Neuron (in vitro differentiated cells): Measurements from ENCODE around the gene INF2.
"Not testable (repeated sequence)": the region's sequence is repeated elsewhere in the genome, so short reads cannot be mapped to it uniquely, and the experiment has no call there.

Source experiments
- H2AFZ ChIP-seq: one replicate; pipeline ENCODE4 v1.6.1; 2013; ENCODE audit warnings: low read depth, mild to moderate bottlenecking, inconsistent platforms, low read length, moderate library complexity
- H3K27me3 ChIP-seq: one replicate; pipeline ENCODE4 v1.6.1; 2013; ENCODE audit warnings: low read length; ENCODE audit not compliant: insufficient read depth
- H3K36me3 ChIP-seq: one replicate; pipeline ENCODE4 v1.6.1; 2013; ENCODE audit warnings: low read length; ENCODE audit not compliant: insufficient read depth
- H3K4me1 ChIP-seq: one replicate; pipeline ENCODE4 v1.6.1; 2013; ENCODE audit warnings: low read length; ENCODE audit not compliant: insufficient read depth
- H3K4me3 ChIP-seq: 2 replicates; pipeline ENCODE4 v1.5.1; 2013; ENCODE audit warnings: mild to moderate bottlenecking, low read length, moderate library complexity
- H3K9me3 ChIP-seq: one replicate; pipeline ENCODE4 v1.6.1; 2013; ENCODE audit warnings: low read length

INF2 gene

GRCh38 chr14:104661086-104661485 lies 28.3 kb upstream of the INF2 start:
- H3K4me1 ChIP-seq: peaks cover 11% of the 10 kb centered on the region
- H3K36me3 ChIP-seq: no peaks in the 10 kb centered on the region
- H2AFZ ChIP-seq: no peak overlapping the region
- no peaks in the 10 kb centered on the region for H3K27me3 ChIP-seq
- no peak overlapping the region for H3K4me3 ChIP-seq
- peaks cover 3% of the 10 kb centered on the region for H3K9me3 ChIP-seq

- not testable (repeated sequence) for H3K27me3 ChIP-seq, H3K4me3 ChIP-seq, H3K9me3 ChIP-seq, H2AFZ ChIP-seq, H3K36me3 ChIP-seq
- H3K4me1 ChIP-seq: peaks cover 15% of the 10 kb centered on the region
Observed at GRCh38 chr14:104661528-104662157, 27.8 kb upstream of the INF2 start.

DNA sequence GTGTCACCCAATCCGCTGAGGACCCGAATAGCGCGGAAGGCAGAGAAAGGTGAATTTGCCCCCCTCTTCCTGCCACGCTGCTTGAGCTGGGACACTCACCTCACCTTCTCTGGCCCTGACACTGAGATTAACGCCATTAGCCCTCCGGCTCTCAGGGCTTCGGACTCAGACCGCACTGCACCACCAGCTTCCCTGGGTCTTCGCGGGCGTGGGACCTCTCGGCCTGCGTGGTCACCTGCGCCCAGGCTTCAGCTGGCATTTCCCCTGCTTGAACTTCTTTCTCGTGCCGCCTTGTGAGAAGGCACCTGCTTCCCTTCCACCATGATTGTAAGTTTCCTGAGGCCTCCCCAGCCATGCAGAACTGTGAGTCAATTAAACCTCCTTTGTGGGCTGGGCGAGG lies 26.9 kb upstream of the INF2 start:
- not testable (repeated sequence) for H3K36me3 ChIP-seq, H3K9me3 ChIP-seq, H2AFZ ChIP-seq, H3K27me3 ChIP-seq, H3K4me3 ChIP-seq
- H3K4me1 ChIP-seq: peaks cover 15% of the 10 kb centered on the region

GRCh38 chr14:104664107-104664506 lies 25.3 kb upstream of the INF2 start:
- Histone ChIP-seq H3K4me3 (no peak overlapping the region), H3K9me3 (peaks cover 3% of the 10 kb centered on the region), H3K27me3 (no peaks in the 10 kb centered on the region), H3K36me3 (no peaks in the 10 kb centered on the region), H2AFZ (no peak overlapping the region), H3K4me1 (peaks cover 15% of the 10 kb centered on the region)

DNA sequence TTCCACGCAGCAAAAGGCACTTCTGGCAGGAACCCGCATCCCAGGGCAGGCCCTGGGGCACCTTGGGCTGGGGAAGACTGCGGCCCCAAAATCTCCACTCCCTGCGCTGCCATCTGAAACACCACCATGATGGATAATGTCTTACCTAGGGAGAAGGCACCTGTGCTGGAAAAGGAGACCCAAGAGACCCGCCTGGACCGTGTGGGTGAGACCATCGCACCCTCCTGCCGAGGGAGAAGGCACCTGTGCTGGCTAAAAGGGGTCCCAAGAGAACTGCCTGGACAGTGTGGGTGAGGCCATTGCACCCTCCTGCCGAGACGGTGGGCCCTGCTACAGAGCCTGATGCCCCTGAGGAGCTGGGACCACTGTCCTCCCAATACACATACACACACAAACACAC lies 24.8 kb upstream of the INF2 start:
- Histone ChIP-seq H3K4me3 (no peak overlapping the region), H3K4me1 (peaks cover 15% of the 10 kb centered on the region), H2AFZ (no peak overlapping the region), H3K36me3 (no peaks in the 10 kb centered on the region), H3K9me3 (peaks cover 3% of the 10 kb centered on the region), H3K27me3 (no peaks in the 10 kb centered on the region)

- Histone ChIP-seq H3K9me3 (peaks cover 3% of the 10 kb centered on the region), H2AFZ (peak overlapping the region; percentile 63), H3K4me1 (peaks cover 15% of the 10 kb centered on the region), H3K27me3 (no peaks in the 10 kb centered on the region), H3K4me3 (no peak overlapping the region), H3K36me3 (no peaks in the 10 kb centered on the region)
Observed at GRCh38 chr14:104665114-104665656, 24.2 kb upstream of the INF2 start.

- Histone ChIP-seq H3K27me3 (no peaks in the 10 kb centered on the region), H3K9me3 (peaks cover 3% of the 10 kb centered on the region), H3K4me3 (peak overlapping the region; percentile 14), H2AFZ (peak overlapping the region; percentile 63), H3K36me3 (no peaks in the 10 kb centered on the region), H3K4me1 (peaks cover 15% of the 10 kb centered on the region)
Observed at GRCh38 chr14:104665657-104666522, 23.5 kb upstream of the INF2 start.

DNA sequence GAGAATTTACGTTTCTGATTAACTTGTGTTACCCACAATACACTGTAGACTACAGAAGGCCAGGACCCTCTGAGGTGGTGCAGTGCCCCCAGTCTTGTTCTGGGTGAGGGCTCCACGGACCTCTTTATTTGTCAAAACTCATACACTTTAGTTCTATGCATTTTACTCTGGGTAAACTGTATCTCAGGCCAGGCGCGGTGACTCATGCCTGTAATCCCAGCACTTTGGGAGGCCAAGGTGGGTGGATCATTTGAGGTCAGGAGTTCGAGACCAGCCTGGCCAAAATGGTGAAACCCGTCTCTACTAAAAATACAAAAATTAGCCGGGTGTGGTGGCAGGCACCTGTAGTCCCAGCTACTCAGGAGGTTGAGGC lies 22.9 kb upstream of the INF2 start:
- H3K36me3 ChIP-seq, H3K27me3 ChIP-seq, H3K9me3 ChIP-seq: not testable (repeated sequence)
- Histone ChIP-seq H3K4me3 (peak overlapping the region; percentile 14), H2AFZ (peak overlapping the region; percentile 63), H3K4me1 (peaks cover 15% of the 10 kb centered on the region)

- peaks cover 15% of the 10 kb centered on the region for H3K4me1 ChIP-seq
- no peak overlapping the region for H2AFZ ChIP-seq
- no peaks in the 10 kb centered on the region for H3K36me3 ChIP-seq
- H3K9me3 ChIP-seq: peaks cover 4% of the 10 kb centered on the region
- no peaks in the 10 kb centered on the region for H3K27me3 ChIP-seq
- no peak overlapping the region for H3K4me3 ChIP-seq
Observed at GRCh38 chr14:104666981-104667380, 22.4 kb upstream of the INF2 start.

GRCh38 chr14:104669697-104670096 lies 19.7 kb upstream of the INF2 start:
- Histone ChIP-seq H2AFZ (no peak overlapping the region), H3K27me3 (no peaks in the 10 kb centered on the region), H3K36me3 (no peaks in the 10 kb centered on the region), H3K4me1 (peaks cover 15% of the 10 kb centered on the region), H3K9me3 (peaks cover 9% of the 10 kb centered on the region), H3K4me3 (no peak overlapping the region)

DNA sequence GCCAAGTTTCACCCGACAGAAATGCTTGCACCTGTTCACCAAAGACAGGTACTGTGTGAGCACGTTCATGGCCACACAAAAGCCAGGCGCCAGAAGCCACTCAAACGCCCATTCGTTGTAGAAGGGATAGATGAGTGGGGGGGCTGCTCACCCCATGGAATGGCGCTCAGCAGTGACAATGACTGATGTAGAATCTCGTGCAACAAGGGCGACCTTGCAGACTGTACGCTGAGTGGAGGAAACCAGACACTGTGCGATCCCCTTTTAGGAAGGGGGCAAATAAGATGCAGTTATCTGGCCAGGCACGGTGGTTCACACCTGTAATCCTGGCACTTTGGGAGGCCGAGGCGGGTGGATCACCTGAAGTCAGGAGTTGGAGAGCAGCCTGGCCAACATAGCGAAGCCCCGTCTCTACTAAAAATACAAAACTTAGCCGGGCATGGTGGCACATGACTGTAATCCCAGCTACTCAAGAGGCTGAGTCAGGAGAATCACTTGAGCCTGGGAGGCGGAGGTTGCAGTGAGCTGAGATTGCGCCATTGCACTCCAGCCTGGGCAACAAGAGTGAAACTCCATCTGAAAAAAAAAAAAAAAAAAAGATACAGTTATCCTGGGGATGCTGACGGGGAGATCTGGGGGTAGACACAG lies 18.0 kb upstream of the INF2 start:
- not testable (repeated sequence) for H3K4me1 ChIP-seq, H3K36me3 ChIP-seq, H3K9me3 ChIP-seq, H3K27me3 ChIP-seq, H2AFZ ChIP-seq, H3K4me3 ChIP-seq

DNA sequence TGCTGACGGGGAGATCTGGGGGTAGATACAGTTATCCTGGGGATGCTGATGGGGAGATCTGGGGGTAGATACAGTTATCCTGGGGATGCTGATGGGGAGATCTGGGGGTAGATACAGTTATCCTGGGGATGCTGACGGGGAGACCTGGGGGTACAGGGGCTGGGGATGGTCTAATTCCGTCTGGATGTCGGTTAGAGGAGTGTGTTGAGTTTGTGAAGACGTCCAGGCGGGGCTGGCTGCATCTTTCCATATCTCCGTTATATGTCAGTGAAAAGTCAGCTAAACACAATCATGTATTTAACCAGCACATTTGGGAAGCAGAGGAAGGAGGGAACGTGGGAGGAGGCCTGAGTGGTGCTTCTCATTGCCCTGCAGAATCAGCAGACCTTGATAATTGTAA lies 17.3 kb upstream of the INF2 start:
- H3K9me3 ChIP-seq, H3K4me3 ChIP-seq, H3K27me3 ChIP-seq, H3K36me3 ChIP-seq, H2AFZ ChIP-seq, H3K4me1 ChIP-seq: not testable (repeated sequence)

- Histone ChIP-seq H2AFZ (no peak overlapping the region), H3K4me1 (peaks cover 23% of the 10 kb centered on the region), H3K4me3 (no peak overlapping the region), H3K36me3 (no peaks in the 10 kb centered on the region), H3K9me3 (peaks cover 9% of the 10 kb centered on the region), H3K27me3 (no peaks in the 10 kb centered on the region)
Observed at GRCh38 chr14:104673481-104673880, 15.9 kb upstream of the INF2 start.
